HG02610 (cell line): Measurements from ENCODE around the gene MYEF2.
A peak's percentile ranks its signal among the peaks of the same experiment; 100 is the strongest.

ENCODE experiments used
- ATAC-seq: cut with Tn5 transposase; IDR thresholded peaks from one replicate; pipeline ENCODE4 v1.9.1; 2021; ENCODE audit warnings: mild to moderate bottlenecking, moderate library complexity; ENCODE audit not compliant: unreplicated experiment

The MYEF2 gene, protein sequence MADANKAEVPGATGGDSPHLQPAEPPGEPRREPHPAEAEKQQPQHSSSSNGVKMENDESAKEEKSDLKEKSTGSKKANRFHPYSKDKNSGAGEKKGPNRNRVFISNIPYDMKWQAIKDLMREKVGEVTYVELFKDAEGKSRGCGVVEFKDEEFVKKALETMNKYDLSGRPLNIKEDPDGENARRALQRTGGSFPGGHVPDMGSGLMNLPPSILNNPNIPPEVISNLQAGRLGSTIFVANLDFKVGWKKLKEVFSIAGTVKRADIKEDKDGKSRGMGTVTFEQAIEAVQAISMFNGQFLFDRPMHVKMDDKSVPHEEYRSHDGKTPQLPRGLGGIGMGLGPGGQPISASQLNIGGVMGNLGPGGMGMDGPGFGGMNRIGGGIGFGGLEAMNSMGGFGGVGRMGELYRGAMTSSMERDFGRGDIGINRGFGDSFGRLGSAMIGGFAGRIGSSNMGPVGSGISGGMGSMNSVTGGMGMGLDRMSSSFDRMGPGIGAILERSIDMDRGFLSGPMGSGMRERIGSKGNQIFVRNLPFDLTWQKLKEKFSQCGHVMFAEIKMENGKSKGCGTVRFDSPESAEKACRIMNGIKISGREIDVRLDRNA

DNA sequence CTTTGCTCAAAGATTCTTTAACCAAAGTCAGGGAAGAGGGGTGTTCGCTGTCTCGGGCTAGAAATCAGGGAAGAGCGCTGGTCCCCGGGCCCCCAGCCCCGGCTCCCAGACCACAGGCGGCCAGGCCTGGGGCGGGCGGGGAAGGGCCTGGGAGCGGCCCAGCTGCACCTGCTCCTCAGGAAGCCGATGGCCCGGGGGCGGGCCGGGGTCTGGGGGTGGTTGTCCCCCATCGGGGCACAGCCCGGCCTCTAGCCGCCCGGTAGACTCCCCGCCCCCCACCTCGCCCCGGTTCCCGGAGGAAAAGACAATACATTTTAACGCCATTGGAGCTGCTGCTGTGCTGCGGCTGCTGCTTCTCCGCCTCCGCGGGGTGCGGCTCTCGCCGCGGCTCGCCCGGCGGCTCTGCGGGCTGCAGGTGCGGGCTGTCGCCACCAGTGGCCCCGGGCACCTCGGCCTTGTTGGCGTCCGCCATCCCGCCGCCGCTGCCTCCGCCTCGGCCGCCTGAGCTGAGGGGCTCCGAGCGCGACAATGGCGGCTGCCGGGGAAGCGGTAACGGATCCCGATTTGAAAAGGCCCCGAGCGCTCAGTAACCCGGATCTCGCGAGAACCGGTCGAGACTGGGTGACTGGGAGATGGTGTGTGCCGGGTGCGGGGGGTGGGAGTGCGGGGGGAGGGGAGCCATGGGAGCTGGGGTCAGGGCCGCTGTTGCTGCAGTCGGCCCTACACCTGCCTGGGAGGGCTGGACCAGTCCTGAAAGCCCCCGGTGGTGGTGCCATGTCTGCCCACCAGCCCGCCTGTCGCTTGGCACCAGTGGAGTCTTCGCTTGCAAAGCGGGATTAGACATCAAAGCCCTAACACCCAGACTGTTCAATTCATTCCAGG is at the start of gene MYEF2:
Gene MYEF2, minus strand, starts transcription at position 530 of the 882 bp plus-strand sequence. Its CDS starts 58 bp downstream, at position 472.
- peak; percentile 83 for ATAC-seq

DNA sequence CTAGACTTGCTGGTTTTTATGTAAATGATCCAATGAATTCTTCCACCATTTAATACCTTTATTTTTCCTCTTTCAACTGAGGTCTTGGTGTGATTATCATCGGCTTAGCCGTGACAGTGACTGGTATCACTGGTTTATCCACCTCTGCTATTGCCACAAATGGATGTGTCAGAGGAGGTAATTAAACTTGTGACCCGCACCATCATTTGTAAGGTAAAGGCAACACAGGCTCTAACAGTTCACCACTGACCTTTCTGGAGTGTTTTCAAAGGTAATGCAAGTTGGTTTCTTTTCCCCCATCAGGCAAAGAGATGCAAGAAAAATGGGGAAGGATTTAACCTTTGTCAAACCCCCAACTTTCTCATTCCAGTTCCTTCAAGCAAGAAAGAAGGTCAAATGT is 47.7 kb upstream of the MYEF2 start:
- no peak for ATAC-seq

DNA sequence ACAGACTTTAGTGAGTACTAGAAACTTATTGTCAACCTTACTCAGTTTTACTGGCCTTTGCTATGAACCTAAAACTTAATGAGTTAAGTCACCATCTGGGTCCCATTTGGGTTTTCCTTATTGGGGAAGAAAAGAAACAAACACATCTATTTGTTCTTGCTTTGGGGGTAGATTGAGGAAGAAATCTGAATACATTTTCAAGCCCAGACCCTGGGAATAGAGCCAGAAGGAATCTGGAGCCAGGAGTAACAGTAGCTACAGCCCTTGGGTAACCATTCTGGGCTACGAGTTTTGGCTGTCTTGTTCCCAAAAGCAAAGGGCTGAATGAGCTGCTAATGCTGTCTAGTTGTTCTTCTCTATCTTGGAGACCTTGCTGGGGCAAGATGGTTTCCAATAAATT is 44.5 kb upstream of the MYEF2 start:
- ATAC-seq, result no peak

DNA sequence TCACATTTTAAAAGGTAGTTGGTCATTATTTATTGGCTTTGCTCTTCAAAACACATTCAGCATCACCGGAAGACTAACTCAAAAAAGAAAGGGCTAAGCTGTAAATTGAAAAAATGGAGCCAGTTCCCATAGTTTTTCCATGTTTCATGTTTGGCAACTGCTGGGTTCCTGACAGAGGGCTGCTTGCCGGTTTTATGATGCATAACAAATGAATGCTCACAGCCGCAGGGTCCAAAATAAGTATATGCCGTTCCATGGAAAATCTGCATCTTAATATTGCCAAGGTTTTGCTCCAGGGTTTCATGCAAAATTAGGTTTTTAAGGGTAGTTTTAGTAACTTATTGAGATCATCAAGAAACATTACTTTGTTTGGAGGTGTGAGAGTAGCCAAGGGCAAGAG is 43.8 kb upstream of the MYEF2 start:
- no peak for ATAC-seq

DNA sequence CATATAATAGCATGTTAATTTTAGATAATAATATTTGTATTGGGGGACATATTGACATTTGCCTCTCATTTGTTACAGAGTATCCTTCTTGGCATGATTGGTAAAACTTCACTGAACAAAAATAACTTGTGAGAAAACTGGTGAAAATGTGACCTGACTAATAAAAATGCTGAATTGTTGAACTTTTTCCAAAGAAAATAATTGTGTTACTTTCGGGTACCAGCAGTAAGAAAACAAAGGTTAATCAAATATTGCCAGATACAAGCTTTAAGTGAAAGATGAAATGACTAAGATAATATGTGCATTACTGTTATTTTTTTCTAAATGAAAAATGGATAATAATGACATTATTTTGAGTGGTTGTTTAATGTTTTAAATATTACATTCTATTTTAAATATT is 43.2 kb upstream of the MYEF2 start:
- ATAC-seq, result no peak

DNA sequence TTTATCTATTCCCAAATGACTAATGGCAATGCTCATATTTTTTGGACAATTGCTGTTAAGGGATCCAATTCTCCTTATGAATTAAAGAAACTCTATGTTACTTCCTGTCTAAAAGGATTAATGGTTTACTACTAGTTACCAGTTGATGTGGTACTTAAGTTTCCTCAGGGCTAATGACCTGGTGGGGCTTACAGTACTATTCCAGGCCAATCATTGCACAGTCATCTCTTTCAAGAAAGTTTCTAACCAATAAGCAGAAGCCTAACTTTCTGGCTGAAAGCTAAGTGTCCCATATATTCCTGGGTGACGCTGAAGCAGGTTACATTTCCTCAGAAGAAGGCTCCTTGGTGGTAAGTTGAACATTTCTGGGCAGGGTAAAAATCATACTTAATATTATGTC is 27.9 kb upstream of the MYEF2 start, which contains the start of gene SLC12A1:
Gene SLC12A1, plus strand, starts transcription at position 322 of the 400 bp plus-strand sequence. CDS start 1,418 bp downstream, outside the sequence.
- ATAC-seq, result no peak

DNA sequence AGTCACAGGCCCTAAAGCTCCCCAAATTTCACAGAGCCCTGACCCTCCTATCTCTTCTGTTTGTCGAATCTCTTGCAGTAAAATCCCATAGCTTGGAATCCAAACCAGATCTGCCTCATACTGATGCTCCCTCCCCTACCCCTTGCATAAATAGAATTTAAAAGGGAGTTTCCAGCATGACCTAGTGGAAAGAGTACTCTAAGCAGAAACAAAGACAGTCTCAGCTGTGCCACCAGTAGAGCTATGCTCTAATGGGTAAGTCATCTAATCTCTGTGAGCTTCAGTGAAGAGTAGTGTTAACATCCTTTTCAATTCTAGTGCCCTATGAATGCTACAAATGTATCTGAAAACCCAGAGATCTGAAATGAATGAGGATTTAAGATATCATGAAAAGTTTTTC is 24.0 kb upstream of the MYEF2 start:
- ATAC-seq, result no peak

DNA sequence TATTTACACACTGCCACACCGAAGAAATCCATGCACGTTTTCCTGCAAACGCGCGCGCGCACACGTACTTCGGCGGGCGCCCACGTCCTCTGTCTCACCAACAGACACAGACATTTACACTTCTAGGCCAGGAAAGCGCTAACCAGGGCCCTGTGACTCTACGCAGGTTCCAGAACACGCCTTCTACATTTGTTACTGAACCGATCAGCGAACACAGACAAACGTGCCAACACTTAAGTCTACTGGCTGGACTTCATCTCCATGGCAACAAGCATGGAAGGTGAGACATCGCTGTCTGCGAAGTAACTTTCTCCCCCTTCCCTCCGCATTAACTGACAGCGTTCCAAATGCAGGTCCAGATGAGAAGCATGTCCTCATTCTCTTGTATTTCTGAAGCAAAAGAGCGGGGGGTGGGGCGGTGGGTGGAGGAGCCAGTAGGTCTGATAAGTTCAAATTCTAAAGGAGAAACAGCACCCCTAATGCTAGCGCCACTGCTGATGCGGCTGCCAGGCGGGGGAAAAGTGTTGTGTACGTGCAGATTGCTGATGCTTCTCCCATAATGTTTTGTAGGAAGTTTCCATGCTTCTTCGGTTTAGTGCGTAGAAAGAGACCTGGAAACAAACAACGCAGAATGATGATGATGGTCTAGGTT is 13.6 kb upstream of the MYEF2 start, which contains the start of gene CTXN2:
Gene CTXN2, plus strand, starts transcription at position 92 of the 652 bp plus-strand sequence. CDS start 9,636 bp downstream, outside the sequence.
- no peak for ATAC-seq

DNA sequence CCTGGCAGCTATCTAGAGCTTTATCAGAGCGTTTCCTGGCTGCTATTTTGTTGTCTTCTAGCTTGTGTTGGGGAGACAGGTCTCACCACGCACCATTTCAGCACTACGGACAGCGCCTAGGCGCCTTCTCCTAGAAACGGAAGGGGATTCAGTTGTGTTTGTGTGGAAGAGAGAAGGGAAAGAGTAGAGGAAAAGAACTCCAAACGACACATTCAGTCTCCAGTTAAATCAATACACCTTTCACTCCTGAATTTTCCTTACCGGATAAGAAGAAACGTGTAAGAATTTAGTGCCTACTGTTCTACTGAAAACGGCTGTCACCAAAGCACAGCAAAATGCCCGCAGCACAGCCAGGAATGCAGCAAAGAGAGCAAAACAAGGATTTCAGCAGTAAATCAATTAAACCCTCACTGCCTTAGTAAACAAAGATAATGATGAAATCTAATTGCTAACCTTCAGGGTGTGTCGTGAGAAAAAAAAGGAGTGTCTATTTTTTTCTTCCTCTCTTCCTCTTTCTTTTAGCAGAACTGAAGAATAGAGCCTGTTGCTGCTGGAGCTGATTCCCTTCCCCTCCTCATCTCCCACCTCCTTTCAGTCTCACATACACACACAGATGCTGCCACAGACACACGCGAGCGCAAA is 13.0 kb upstream of the MYEF2 start:
- no peak for ATAC-seq

DNA sequence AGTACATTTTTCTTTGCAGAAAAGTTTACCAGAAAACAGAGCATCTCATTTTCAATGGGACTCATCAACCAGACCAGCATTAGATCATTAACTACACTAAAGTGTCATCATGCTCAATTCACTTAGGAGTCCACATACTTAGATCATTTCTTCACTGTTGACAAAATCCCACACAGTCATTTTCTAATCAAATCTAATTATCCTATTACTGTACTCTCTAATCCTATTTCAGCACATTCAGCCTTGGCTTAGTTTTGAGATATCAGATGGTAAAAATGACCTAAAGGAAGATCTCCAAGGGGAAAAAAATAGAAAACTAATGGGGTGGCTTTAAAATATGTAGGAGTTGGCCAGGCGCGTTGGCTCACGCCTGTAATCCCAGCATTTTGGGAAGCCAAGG is 8.2 kb upstream of the MYEF2 start:
- ATAC-seq, result no peak

DNA sequence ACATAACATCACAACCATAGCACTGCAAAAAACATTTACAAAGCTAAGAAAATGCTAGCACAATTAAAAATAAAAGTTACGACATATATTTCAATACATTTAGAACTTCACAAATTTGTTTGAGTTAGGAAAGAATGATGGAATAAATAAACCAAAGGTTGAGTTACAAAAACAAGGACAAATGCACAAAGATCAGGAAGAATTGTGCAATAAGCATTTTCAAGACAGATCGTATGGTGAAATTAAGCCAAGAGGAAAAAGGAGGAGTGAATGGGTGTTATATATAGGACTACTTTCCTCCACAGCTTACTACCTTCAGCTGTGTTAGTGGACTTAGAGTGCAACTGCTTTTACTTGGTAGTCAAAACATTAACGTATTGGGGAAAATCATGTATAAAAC is 7.4 kb upstream of the MYEF2 start:
- no peak for ATAC-seq

DNA sequence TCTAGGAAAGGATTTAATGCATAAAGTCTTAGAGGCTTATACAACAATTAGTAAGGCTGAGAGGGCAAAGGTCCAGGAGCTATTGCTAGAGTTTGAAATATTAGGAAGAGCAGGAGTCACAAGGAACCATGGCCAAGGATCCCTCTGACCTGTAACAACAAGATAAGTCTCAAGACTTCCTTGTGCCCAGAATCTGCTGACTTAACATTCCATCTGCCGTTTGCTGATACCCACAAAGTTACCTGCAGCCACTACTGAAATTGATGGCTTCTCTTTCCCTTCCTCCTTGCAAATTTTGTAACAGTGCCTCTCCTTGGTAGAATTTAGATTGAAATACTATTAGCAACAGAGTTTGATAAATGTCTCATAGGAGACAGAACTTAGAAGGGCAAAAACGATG is 4.7 kb upstream of the MYEF2 start:
- no peak for ATAC-seq

DNA sequence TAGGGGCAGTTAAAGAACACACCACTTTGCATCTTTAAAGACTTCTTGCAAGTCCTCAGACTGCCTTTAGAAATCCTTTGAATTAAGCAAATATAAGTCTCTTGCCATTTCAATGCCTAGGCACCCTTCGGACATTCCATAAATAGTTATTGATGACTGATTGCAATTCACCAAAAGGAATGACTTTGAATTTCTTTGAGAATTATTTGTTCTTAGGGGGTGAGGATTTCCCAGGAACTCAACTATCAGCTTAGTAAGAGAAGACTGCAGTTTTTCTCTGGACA is 495 bp upstream of the MYEF2 start:
- no peak for ATAC-seq

DNA sequence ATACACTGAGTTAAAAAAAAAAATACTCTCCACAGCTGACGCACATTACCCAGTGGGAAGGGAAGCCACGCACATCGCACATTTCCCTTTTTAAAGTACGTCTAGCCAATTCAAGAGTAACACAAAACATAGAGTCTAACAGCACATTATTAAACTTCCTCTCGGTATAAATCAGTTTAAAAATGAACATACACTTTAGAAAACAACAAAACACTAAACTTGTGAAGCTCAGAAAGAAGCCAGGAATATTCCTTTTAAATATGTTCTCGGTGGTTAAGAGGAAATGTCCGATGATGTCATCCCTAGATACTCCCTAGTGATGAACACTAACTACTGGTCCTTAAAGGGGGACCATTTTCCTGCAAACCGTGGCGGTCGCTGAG is 721 bp downstream of the MYEF2 start:
- peak; percentile 74 for ATAC-seq

DNA sequence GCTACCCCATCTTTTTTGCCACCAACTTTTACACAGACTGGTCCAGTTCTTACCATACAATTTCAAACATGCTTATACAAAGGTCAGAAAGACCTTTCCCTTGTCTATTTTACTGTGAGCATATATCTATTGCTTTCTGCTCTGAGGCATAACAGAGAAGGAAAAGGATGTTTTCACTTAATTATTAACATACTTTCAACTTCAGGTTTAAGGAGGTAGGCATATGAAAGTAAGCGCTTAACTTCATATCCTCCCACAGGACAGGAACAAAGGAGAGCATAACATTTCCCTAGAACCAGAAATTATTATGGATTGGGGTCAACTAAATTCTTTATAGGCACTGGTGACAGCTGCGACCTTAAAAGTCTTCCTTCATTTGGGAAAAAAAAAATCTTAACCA is 1.1 kb downstream of the MYEF2 start:
- no peak for ATAC-seq

DNA sequence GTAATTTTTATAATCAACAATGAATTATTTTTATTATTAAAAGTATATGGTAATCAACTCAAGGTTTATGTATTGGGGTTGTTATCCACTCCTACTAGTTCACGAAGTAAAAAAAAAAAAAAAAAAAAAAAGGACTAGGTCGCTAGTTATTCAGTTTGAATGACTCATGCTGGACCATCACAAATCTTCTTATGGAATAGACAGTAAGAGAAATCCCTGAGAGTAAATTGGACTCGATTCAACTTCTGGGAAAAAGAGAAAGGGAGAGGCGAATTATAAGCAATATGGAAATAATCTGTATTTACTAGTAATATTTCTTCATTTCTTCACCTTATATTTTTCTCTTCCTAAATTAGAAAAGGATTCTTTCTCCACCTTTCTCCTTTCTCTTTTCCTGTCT is 2.0 kb downstream of the MYEF2 start:
- ATAC-seq, result no peak

DNA sequence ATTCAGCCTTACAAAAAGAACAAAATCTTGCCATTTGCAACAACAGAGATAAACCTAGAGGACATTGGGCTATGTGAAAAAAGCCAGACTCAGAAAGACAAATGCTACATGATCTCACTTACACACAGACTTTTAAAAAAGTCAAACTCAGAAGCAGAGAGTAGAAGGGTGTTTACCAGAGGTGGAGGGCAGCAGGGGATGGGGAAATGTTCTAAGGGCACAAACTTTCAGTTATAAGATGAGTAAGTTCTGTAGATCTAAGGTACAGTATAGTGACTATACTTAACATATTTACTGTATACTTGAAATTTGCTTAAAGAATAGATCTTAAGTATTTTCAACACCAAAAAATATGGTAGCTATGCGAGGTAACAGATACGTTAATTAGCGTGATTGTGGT is 3.0 kb downstream of the MYEF2 start:
- ATAC-seq, result peak; percentile 25

DNA sequence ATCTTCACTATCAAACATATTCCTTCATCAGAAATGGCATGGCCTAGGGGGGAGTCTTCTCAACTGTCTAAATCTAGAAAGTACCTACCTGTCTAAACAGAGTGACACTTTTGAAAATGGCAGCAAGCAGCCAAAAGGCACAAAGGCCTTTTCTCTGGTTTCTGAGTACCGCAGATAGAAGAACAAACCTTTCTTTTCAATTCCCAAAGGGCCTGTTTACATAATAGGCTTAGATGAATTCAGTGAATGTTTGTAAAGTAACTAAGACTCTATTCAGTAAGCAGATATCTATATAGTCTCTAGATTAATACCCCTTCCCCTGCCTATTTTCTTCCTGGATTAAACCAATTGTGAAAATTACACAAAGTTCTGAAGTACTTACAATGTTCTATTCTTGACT is 7.1 kb downstream of the MYEF2 start:
- ATAC-seq, result no peak

DNA sequence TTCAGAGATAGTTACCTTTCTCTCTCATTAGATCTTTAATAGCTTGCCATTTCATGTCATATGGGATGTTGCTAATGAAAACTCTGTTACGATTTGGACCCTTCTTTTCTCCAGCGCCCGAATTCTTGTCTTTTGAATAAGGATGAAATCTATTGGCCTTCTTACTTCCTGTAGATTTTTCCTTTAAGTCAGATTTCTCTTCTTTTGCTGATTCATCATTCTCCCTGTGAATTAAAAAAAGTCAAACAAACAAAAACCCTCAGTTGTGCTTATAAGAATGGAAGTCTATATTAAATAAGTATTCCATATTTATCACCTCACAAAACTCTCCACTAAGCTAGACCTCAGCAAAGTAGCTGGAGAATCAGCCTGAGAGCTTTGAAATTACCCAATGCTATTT is 9.5 kb downstream of the MYEF2 start:
- no peak for ATAC-seq

DNA sequence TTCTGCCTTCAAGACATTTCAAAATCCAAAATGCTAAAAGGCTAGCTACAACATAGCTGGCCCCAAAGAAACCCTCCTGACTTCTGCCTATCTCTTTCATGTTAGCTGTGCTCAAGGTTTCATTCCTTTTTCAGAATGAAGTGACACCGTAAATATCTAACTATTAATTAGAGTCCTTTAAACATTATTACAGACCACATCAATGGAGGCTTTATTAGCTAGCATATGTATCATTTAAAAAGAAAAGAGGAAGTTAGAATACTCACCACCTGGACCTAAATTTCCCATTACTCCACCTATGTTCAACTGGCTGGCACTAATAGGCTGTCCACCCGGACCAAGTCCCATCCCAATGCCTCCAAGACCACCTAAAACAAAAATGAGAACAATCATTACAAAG is 24.6 kb downstream of the MYEF2 start:
- ATAC-seq, result no peak

DNA sequence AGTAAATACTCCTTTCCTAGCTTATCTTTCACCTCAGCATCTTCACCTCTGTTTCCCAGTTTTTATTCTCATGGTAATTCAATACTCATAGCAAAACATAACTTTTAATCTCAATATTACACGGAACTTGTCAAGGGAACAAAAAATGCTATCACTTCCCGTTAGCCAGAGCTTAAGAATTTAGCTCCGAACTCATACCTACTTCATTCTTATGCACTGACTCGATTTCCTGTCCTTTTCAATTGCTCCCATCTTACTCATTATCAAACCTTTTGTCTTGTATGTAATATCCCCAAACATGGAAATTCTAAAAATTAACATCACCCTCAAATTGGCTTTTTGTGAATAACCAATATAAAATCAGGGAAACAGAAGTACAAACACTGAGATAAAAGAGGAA is 28.2 kb downstream of the MYEF2 start:
- no peak for ATAC-seq
